ENCODE data around the gene HS2ST1. TPM values are rescaled to one million over a fixed set of nuclear protein-coding genes. Genes with fewer than 3 reads are reported as not detected.
"Not testable (repeated sequence)": the region's sequence is repeated elsewhere in the genome, so short reads cannot be mapped to it uniquely, and the experiment has no call there.

Gene HS2ST1
- total and polyA plus RNA-seq, 4 donors, result 4.1 to 45.3 (median 16.3) TPM

DNA sequence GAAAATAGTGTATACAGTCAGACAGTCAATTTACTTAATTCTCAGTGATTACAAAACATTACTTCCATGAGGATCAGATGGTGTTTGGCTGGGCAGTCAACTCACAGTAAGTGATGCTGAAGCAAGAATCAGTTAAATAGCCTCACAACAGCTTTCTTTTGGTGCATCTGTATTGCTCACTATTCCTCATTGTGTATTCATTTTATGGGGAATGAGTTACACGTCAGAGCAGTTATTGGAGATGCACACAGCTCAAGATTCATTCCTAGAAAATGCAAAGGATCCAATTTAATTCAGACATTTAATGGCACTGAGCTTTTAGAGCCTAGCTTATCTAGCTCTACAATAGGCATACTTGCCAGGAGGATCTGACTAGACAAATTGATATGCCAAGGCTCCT lies 150.6 kb downstream of the HS2ST1 start:
- H3K4me3 ChIP-seq, result no peak overlapping the region
- H3K27me3 ChIP-seq (ENCODE audit: control insufficient read depth in 3 of 3, insufficient read depth in 3 of 3, low read length in 2 of 3), result no peaks in the 10 kb centered on the region
- DNase-seq (no peak), ATAC-seq (ENCODE audit: insufficient read depth, low FRiP score) (no peak)
- H3K4me1 ChIP-seq (ENCODE audit: control insufficient read depth in 5 of 5, insufficient read depth in 5 of 5, low read length in 5 of 5), result no peaks in the 10 kb centered on the region
- WGBS, 2 donors, result 97 to 98% methylated on average over 1 of the region's 1 CpG
- no peak for TF ChIP-seq CTCF (IDR thresholded peaks at IDR 0.05; ENCODE audit: control extremely low read depth, extremely low read depth)
- H3K36me3 ChIP-seq (ENCODE audit: control insufficient read depth in 4 of 4, insufficient read depth in 4 of 4, low read length in 4 of 4), result no peaks in the 10 kb centered on the region
- peaks cover 0 to 6% (median 0%) of the 10 kb centered on the region in 4 donors for H3K9me3 ChIP-seq (ENCODE audit: control insufficient read depth in 4 of 4, insufficient read depth in 3 of 4, low read length in 3 of 4)
- H3K9ac ChIP-seq (ENCODE audit: insufficient read depth in 1 of 2, low read length in 2 of 2), result no peak overlapping the region
- no peak overlapping the region for H3K27ac ChIP-seq (ENCODE audit: low read depth in 1 of 2, low read length in 1 of 2)

DNA sequence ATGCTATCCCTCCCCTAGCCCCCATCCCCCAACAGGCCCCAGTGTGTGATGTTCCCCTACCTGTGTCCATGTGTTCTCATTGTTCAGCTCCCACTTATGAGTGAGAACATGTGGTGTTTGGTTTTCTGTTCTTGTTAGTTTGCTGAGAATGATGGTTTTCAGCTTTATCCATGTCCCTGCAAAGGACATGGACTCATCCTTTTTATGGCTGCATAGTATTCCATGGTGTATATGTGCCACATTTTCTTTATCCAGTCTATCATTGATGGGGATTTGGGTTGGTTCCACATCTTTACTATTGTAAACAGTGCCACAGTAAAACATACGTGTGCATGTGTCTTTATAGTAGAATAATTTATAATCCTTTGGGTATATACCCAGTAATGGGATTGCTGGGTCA lies 152.3 kb downstream of the HS2ST1 start:
- H3K4me1 ChIP-seq (ENCODE audit: control insufficient read depth in 5 of 5, insufficient read depth in 5 of 5, low read length in 5 of 5); H3K27ac ChIP-seq (ENCODE audit: low read depth in 1 of 2, low read length in 1 of 2); H3K9ac ChIP-seq (ENCODE audit: insufficient read depth in 1 of 2, low read length in 2 of 2); H3K36me3 ChIP-seq (ENCODE audit: control insufficient read depth in 4 of 4, insufficient read depth in 4 of 4, low read length in 4 of 4); H3K27me3 ChIP-seq (ENCODE audit: control insufficient read depth in 3 of 3, insufficient read depth in 3 of 3, low read length in 2 of 3); H3K9me3 ChIP-seq (ENCODE audit: control insufficient read depth in 4 of 4, insufficient read depth in 3 of 4, low read length in 3 of 4); DNase-seq; ATAC-seq (ENCODE audit: insufficient read depth, low FRiP score); H3K4me3 ChIP-seq: not testable (repeated sequence)
- 94 to 96% methylated on average over 1 of the region's 1 CpG for WGBS, 2 donors

- TF ChIP-seq CTCF (IDR thresholded peaks at IDR 0.05; ENCODE audit: control extremely low read depth, extremely low read depth), result no peak
- H3K27me3 ChIP-seq (ENCODE audit: control insufficient read depth in 3 of 3, insufficient read depth in 3 of 3, low read length in 2 of 3), result no peaks in the 10 kb centered on the region
- H3K4me3 ChIP-seq, result no peak overlapping the region
- DNase-seq, result no peak
- no peaks in the 10 kb centered on the region for H3K9me3 ChIP-seq (ENCODE audit: control insufficient read depth in 4 of 4, insufficient read depth in 3 of 4, low read length in 3 of 4)
- ATAC-seq (ENCODE audit: insufficient read depth, low FRiP score), result no peak
- peaks cover 0 to 5% (median 0%) of the 10 kb centered on the region in 5 donors for H3K4me1 ChIP-seq (ENCODE audit: control insufficient read depth in 5 of 5, insufficient read depth in 5 of 5, low read length in 5 of 5)
- H3K36me3 ChIP-seq (ENCODE audit: control insufficient read depth in 4 of 4, insufficient read depth in 4 of 4, low read length in 4 of 4), result peaks cover 0 to 4% (median 0%) of the 10 kb centered on the region in 4 donors
- no peak overlapping the region for H3K9ac ChIP-seq (ENCODE audit: insufficient read depth in 1 of 2, low read length in 2 of 2)
- H3K27ac ChIP-seq (ENCODE audit: low read depth in 1 of 2, low read length in 1 of 2), result no peak overlapping the region
These were observed 158.0 kb downstream of the HS2ST1 start for GRCh38 chr1:87072411-87072810.

GRCh38 chr1:87072904-87073303 lies 158.5 kb downstream of the HS2ST1 start:
- no peak for ATAC-seq (ENCODE audit: insufficient read depth, low FRiP score)
- Histone ChIP-seq H3K4me3 (no peak overlapping the region), H3K9ac (ENCODE audit: insufficient read depth in 1 of 2, low read length in 2 of 2) (no peak overlapping the region), H3K27ac (ENCODE audit: low read depth in 1 of 2, low read length in 1 of 2) (no peak overlapping the region), H3K27me3 (ENCODE audit: control insufficient read depth in 3 of 3, insufficient read depth in 3 of 3, low read length in 2 of 3) (no peaks in the 10 kb centered on the region), H3K4me1 (ENCODE audit: control insufficient read depth in 5 of 5, insufficient read depth in 5 of 5, low read length in 5 of 5) (peaks cover 0 to 5% (median 0%) of the 10 kb centered on the region in 5 donors), H3K9me3 (ENCODE audit: control insufficient read depth in 4 of 4, insufficient read depth in 3 of 4, low read length in 3 of 4) (no peaks in the 10 kb centered on the region), H3K36me3 (ENCODE audit: control insufficient read depth in 4 of 4, insufficient read depth in 4 of 4, low read length in 4 of 4) (peaks cover 0 to 4% (median 0%) of the 10 kb centered on the region in 4 donors)
- TF ChIP-seq CTCF (IDR thresholded peaks at IDR 0.05; ENCODE audit: control extremely low read depth, extremely low read depth), result no peak
- no peak for DNase-seq
- 85 to 87% methylated on average over 7 of the region's 7 CpGs for WGBS, 2 donors

All from lung (tissue), 12 donors.